Measurements from ENCODE around the gene SCD.

- no peak for TF ChIP-seq CTCF (IDR thresholded peaks at IDR 0.05; ENCODE audit: insufficient read depth, low read depth, low read length)
- no peak for TF ChIP-seq EZH2 (IDR thresholded peaks at IDR 0.05; ENCODE audit: insufficient read depth, low read length)
Measured at GRCh38 chr10:100371482-100372027, 24.5 kb downstream of the SCD start.
